Breast epithelium (tissue), 4 donors: ENCODE results near the gene EFNB1. TPM values are rescaled to one million over a fixed set of nuclear protein-coding genes. Genes with fewer than 3 reads are reported as not detected.
A peak's percentile ranks its signal among the peaks of the same experiment; 100 is the strongest.
"Not testable (repeated sequence)": the region's sequence is repeated elsewhere in the genome, so short reads cannot be mapped to it uniquely, and the experiment has no call there.

Experiments
- DNase-seq, 2 donors: peaks; one replicate each; pipeline ENCODE4 v3.0.0-alpha.2; 2019; ENCODE audit warnings: low spot score in 2 of 2
- H3K27ac ChIP-seq, 2 donors: fragments of 200-600 bp; sonication (generic) in 1 of 2; one replicate each; pipeline ENCODE4 v1.5.1; 2016 to 2019; ENCODE audit warnings: mild to moderate bottlenecking in 1 of 2
- H3K27me3 ChIP-seq, 2 donors: fragments of 200-600 bp; sonication (generic) in 1 of 2; one replicate each; pipeline versions ENCODE4 v1.5.1 to v1.6.0; 2017 to 2019; ENCODE audit warnings: control low read depth in 1 of 2, mild to moderate bottlenecking in 1 of 2
- H3K36me3 ChIP-seq: fragments of 200-600 bp; one replicate; pipeline ENCODE4 v1.5.1; 2019
- H3K4me1 ChIP-seq, 2 donors: fragments of 200-600 bp; sonication (generic); one replicate each; pipeline ENCODE4 v1.5.1; 2016 to 2019; ENCODE audit warnings: control low read depth in 1 of 2
- H3K4me3 ChIP-seq, 3 donors: fragments of 200-600 bp; sonication (generic); 1 replicate in 2 of 3; 2 replicates in 1 of 3; pipeline ENCODE4 v1.5.1; 2016 to 2019; ENCODE audit warnings: mild to moderate bottlenecking in 3 of 3, moderate library complexity in 2 of 3
- H3K9me3 ChIP-seq, 2 donors: fragments of 200-600 bp; sonication (generic) in 1 of 2; one replicate each; pipeline ENCODE4 v1.5.1; 2016 to 2019; ENCODE audit warnings: control low read depth in 1 of 2
- POLR2A ChIP-seq: fragments of 450-650 bp; IDR thresholded peaks from one replicate; pipeline ENCODE4 v1.6.1; 2016; ENCODE audit warnings: antibody characterized with exemption, mild to moderate bottlenecking, moderate library complexity
- POLR2AphosphoS5 ChIP-seq, 3 donors: sonication (generic); formaldehyde crosslinking; IDR thresholded peaks; one replicate each; pipeline ENCODE4 v1.6.1; 2017; ENCODE audit warnings: antibody characterized with exemption in 3 of 3
- intact Hi-C: fragments of 100-400 bp; cut with DNase I; formaldehyde crosslinking; loops from one replicate; pipeline ENCODE4 v1.15.1; 2023; ENCODE audit warnings: low total_unique reads
- total RNA-seq, 3 donors: library from RNA; depleted of rRNA; stranded (reverse); fragments of >200 nt; gene quantifications; one replicate each; pipeline ENCODE4 v1.1.0, GENCODE V29; 2016
- TF ChIP-seq, protein P1 (sequence below), 3 donors: fragments of 450-650 bp; IDR thresholded peaks; one replicate each; pipeline ENCODE4 v1.5.1; 2016 to 2017; ENCODE audit warnings: antibody characterized with exemption in 3 of 3, mild to moderate bottlenecking in 3 of 3, moderate library complexity in 3 of 3

The EFNB1 gene
- total RNA-seq: 10 to 100 TPM; 19.2 to 46.5 (median 41.4) TPM

DNA sequence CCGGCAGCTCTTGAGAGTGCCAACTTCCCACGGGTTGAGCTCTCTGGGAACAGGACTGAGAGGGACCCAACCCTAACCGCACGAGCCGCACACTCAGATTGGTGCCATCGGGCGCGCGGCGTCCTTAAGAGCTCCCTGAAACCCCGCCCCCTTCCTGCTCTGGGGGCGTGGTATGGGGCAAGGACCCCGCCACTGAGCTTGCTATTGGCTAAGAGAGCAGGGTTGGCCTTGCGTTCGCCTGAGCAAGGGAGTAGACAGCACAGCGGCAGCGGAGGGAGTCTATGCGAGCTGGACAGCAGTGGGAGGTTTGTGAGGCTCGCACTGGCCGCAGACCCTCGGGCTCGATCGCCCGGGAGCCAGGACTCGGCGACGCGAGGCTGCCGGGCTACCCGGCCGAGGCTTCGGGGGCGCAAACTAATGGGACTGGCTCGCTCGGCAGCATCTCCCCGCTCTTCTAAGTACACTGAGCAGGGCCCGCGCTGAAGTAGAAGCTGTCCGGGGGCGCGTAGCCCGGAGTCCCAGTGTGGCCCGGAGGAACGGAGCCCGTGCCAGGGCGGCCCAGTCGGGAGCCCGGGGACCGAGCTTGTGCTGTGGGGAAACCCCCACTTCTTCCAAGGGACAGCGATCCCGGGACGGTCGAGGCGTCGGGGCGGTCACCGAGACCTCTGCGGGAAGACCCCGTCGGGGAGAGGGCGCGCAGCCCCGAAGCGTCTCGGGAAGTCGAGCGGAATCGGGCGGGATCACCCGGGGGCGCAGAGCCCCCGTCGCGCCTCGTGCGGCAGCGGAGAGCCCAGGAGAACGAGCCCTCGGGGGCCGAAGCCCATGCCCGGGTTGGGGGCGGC is at the start of gene EFNB1:
TSS of gene EFNB1 (plus strand) at position 282 of the 842 bp plus-strand sequence. CDS start 756 bp downstream, outside the sequence.
- Histone ChIP-seq H3K27me3 (peaks cover 0 to 73% of the 10 kb centered on the region in 2 donors), H3K36me3 (no peaks in the 10 kb centered on the region), H3K4me3 (peak within 1 kb of the TSS; percentile 67 to 82 (median 72)), H3K9me3 (no peaks in the 10 kb centered on the region), H3K4me1 (no peaks in the 10 kb centered on the region), H3K27ac (peak within 1 kb of the TSS; percentile 50 to 76)
- intact Hi-C loops: no loop called here
- TF ChIP-seq, protein P1, sequence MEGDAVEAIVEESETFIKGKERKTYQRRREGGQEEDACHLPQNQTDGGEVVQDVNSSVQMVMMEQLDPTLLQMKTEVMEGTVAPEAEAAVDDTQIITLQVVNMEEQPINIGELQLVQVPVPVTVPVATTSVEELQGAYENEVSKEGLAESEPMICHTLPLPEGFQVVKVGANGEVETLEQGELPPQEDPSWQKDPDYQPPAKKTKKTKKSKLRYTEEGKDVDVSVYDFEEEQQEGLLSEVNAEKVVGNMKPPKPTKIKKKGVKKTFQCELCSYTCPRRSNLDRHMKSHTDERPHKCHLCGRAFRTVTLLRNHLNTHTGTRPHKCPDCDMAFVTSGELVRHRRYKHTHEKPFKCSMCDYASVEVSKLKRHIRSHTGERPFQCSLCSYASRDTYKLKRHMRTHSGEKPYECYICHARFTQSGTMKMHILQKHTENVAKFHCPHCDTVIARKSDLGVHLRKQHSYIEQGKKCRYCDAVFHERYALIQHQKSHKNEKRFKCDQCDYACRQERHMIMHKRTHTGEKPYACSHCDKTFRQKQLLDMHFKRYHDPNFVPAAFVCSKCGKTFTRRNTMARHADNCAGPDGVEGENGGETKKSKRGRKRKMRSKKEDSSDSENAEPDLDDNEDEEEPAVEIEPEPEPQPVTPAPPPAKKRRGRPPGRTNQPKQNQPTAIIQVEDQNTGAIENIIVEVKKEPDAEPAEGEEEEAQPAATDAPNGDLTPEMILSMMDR (IDR thresholded peaks at IDR 0.05): no peak
- TF ChIP-seq POLR2A (peak; percentile 54), POLR2AphosphoS5 (IDR thresholded peaks at IDR 0.05) (peak; percentile 75 to 89 (median 83))
- DNase-seq: peak; percentile 87 to 93

DNA sequence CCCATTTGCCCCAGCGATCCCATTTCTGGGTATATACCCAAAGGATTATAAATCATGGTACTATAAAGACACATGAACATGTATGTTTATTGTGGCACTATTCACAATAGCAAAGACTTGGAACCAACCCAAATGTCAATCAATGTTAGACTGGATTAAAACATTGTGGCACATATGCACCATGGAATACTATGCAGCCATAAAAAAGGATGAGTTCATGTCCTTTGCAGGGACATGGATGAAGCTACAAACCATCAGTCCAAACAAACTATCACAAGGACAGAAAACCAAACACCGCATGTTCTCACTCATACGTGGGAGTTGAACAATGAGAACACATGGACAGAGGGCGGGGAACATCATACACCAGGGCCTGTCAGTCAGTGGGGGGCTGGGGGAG is 47.5 kb upstream of the EFNB1 start:
- DNase-seq, H3K36me3 ChIP-seq, H3K4me3 ChIP-seq, H3K27ac ChIP-seq, H3K27me3 ChIP-seq, H3K4me1 ChIP-seq, intact Hi-C loops: not testable (repeated sequence)
- H3K9me3 ChIP-seq: peaks cover 3 to 16% of the 10 kb centered on the region in 2 donors

DNA sequence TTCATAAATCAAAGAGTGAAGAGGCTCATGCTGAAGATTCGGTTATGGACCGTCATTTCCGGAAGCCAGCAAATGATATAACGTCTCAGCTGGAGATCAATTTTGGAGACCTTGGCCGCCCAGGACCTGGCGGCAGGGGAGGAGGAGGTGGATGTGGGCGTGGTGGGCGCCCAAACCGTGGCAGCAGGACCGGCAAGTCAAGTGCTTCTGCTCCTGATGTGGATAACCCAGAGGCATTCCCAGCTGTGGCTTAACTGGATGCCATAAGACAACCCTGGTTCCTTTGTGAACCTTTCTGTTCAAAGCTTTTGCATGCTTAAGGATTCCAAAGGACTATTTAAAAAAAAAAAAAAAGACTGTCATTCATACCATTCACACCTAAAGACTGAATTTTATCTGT is 44.0 kb upstream of the EFNB1 start:
- intact Hi-C loops: no loop called here
- Histone ChIP-seq H3K4me1 (no peaks in the 10 kb centered on the region), H3K36me3 (no peaks in the 10 kb centered on the region), H3K27ac (no peak overlapping the region), H3K9me3 (peaks cover 0 to 3% of the 10 kb centered on the region in 2 donors), H3K27me3 (peaks cover 0 to 25% of the 10 kb centered on the region in 2 donors), H3K4me3 (no peak overlapping the region)
- no peak for DNase-seq
- TF ChIP-seq POLR2AphosphoS5 (IDR thresholded peaks at IDR 0.05): no peak
- TF ChIP-seq, protein P1 (IDR thresholded peaks at IDR 0.05): no peak
- no peak for TF ChIP-seq POLR2A

DNA sequence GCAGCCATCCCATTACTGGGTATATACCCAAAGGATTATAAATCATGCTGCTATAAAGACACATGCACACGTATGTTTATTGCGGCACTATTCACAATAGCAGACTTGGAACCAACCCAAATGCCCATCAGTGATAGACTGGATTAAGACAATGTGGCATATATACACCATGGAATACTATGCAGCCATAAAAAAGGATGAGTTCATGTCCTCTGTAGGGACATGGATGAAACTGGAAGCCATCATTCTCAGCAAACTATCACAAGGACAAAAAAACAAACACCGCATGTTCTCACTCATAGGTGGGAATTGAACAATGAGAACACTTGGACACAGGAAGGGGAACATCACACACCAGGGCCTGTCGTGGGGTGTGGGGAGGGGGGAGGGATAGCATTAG is 42.2 kb upstream of the EFNB1 start:
- H3K27ac ChIP-seq, H3K36me3 ChIP-seq, H3K4me3 ChIP-seq, H3K4me1 ChIP-seq, intact Hi-C loops, H3K9me3 ChIP-seq, DNase-seq: not testable (repeated sequence)
- H3K27me3 ChIP-seq: peaks cover 0 to 30% of the 10 kb centered on the region in 2 donors

DNA sequence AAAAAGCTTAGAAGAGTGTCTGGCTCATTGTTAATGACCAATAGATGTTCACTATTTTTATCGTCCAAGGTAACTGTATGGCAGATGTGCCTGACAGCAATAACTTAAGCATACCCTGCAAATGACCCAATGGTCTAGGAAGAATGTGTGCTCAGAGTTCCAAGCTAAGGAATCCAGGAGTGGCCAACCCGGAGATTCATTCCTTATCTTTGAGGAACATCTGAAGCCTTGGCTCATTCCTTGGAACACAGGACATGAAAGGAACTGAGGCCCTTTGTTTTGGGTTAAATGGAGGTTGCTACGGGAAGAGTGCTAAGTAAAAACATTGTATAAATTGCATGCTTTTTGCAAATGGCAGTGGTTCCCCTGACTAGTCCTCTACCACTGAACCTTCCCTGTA is 38.9 kb upstream of the EFNB1 start:
- Histone ChIP-seq H3K36me3 (no peaks in the 10 kb centered on the region), H3K9me3 (peaks cover 0 to 4% of the 10 kb centered on the region in 2 donors), H3K4me1 (no peaks in the 10 kb centered on the region), H3K27ac (no peak overlapping the region), H3K4me3 (no peak overlapping the region), H3K27me3 (peaks cover 0 to 44% of the 10 kb centered on the region in 2 donors)
- no peak for TF ChIP-seq POLR2AphosphoS5 (IDR thresholded peaks at IDR 0.05)
- TF ChIP-seq, protein P1 (IDR thresholded peaks at IDR 0.05): no peak
- TF ChIP-seq POLR2A: no peak
- intact Hi-C loops: no loop called here
- DNase-seq: no peak

DNA sequence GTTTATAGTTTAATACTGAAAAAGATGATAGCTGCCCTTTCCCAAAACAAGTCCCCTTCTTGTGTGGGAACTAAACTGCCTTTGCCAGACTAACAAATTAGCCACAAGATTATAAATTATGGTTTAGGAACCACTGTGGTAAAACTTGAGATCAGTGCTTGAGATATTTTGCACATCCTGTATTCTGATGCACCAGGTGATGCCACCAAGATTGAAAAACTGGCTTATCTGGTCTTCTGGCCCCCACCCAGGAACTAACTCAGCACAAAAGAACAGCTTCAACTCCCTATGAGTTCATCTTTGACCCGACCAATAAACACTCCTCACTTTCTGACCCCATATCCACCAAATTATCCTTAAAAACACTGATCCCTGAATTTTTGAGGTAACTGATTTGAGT is 36.7 kb upstream of the EFNB1 start:
- intact Hi-C loops: no loop called here
- TF ChIP-seq POLR2AphosphoS5 (IDR thresholded peaks at IDR 0.05) (no peak), POLR2A (no peak)
- TF ChIP-seq, protein P1 (IDR thresholded peaks at IDR 0.05): no peak

More for the DNA sequence above, 36.7 kb upstream of the EFNB1 start:
- peaks cover 0 to 58% of the 10 kb centered on the region in 2 donors for H3K27me3 ChIP-seq
- peaks cover 0 to 4% of the 10 kb centered on the region in 2 donors for H3K9me3 ChIP-seq
- no peak overlapping the region for H3K27ac ChIP-seq
- no peak overlapping the region for H3K4me3 ChIP-seq
- no peaks in the 10 kb centered on the region for H3K36me3 ChIP-seq
- no peak for DNase-seq
- H3K4me1 ChIP-seq: no peaks in the 10 kb centered on the region
